Endothelial cell of umbilical vein (primary cell): ENCODE results near the gene ERMAP. TPM values are rescaled to one million over a fixed set of nuclear protein-coding genes. Genes with fewer than 3 reads are reported as not detected.

Experiments
- BruUV-seq: library from RNA; stranded (reverse); fragments of 400-500 nt; replicated peaks from 2 replicates; lab custom pipeline; 2021; lab: Mats Ljungman, UMichigan
- CTCF ChIA-PET: fragments of 300-600, 350-600 bp; sonication (Branson Sonifier 250); formaldehyde crosslinking; loops from one replicate; lab custom pipeline; 2021; ENCODE audit warnings: antibody characterized with exemption, inconsistent platforms; lab: Charles Lee
- POLR2A ChIA-PET: fragments of 300-600, 350-600 bp; sonication (Branson Sonifier 250); formaldehyde crosslinking; loops from one replicate; lab custom pipeline; 2021; ENCODE audit warnings: antibody characterized with exemption, inconsistent platforms; lab: Charles Lee
- DNase-seq: peaks from one replicate; pipeline ENCODE4 v3.0.0-alpha.2; 2011; ENCODE audit warnings: low read depth, low spot score
- FAIRE-seq: peaks from 2 replicates; lab custom pipeline; 2011; peaks lifted over from hg19 to GRCh38; lab: Jason Lieb, UNC
- H2AFZ ChIP-seq: 2 replicates; pipeline ENCODE4 v1.6.0; 2012; ENCODE audit warnings: low read depth, low read length, control low read depth, inconsistent platforms
- H3K27ac ChIP-seq: 2 replicates; pipeline ENCODE4 v1.5.1; 2011; ENCODE audit warnings: low read depth, mild to moderate bottlenecking, control low read depth, low read length, moderate library complexity; ENCODE audit not compliant: insufficient read depth
- H3K27me3 ChIP-seq, 2 experiments: 2 replicates each; pipeline versions ENCODE4 v1.6.0 to v1.6.1; 2011; ENCODE audit warnings: low read length in 2 of 2, mixed read lengths in 1 of 2; ENCODE audit not compliant: control insufficient read depth in 2 of 2, insufficient read depth in 2 of 2
- H3K36me3 ChIP-seq, 2 experiments: 2 replicates in 1 of 2; 3 replicates in 1 of 2; pipeline ENCODE4 v1.5.1; 2011; ENCODE audit warnings: low read length in 2 of 2, mild to moderate bottlenecking in 1 of 2, moderate library complexity in 1 of 2; ENCODE audit not compliant: control insufficient read depth in 2 of 2, insufficient read depth in 2 of 2; ENCODE audit errors: extremely low read depth in 1 of 2
- H3K4me1 ChIP-seq: 3 replicates; pipeline ENCODE4 v1.5.1; 2011; ENCODE audit warnings: mild to moderate bottlenecking, low read length; ENCODE audit not compliant: control insufficient read depth, insufficient read depth; ENCODE audit errors: extremely low read depth
- H3K4me2 ChIP-seq: 2 replicates; pipeline ENCODE4 v1.6.1; 2011; ENCODE audit warnings: low read length, control low read depth, mixed read lengths; ENCODE audit not compliant: insufficient read depth
- H3K4me3 ChIP-seq, 3 experiments: fragments of 200-600 bp in 1 of 3; sonication (generic), shearing (Covaris generic) in 1 of 3; replicated peaks in 1 of 3; 2 replicates each; pipeline ENCODE4 v1.5.1; 2011 to 2016; ENCODE audit warnings: control low read depth in 3 of 3, low read length in 3 of 3, mild to moderate bottlenecking in 2 of 3, inconsistent platforms in 1 of 3, low read depth in 1 of 3, moderate library complexity in 1 of 3; ENCODE audit not compliant: insufficient read depth in 1 of 3
- H3K79me2 ChIP-seq: 2 replicates; pipeline ENCODE4 v1.6.0; 2012; ENCODE audit warnings: low read length, inconsistent platforms; ENCODE audit not compliant: control insufficient read depth, insufficient read depth
- H3K9ac ChIP-seq: replicated peaks from 2 replicates; pipeline ENCODE3; 2011; ENCODE audit warnings: low read length, control low read depth; ENCODE audit not compliant: insufficient read depth; ENCODE audit errors: extremely low read depth
- H3K9me1 ChIP-seq: replicated peaks from 3 replicates; pipeline ENCODE4 v1.6.0; 2011; ENCODE audit warnings: mild to moderate bottlenecking, low read length; ENCODE audit not compliant: control insufficient read depth, insufficient read depth; ENCODE audit errors: extremely low read depth
- H3K9me3 ChIP-seq: replicated peaks from 2 replicates; pipeline ENCODE4 v1.5.1; 2012; ENCODE audit warnings: low read length, inconsistent platforms; ENCODE audit not compliant: control insufficient read depth, insufficient read depth
- H4K20me1 ChIP-seq: replicated peaks from 2 replicates; pipeline ENCODE3; 2011; ENCODE audit warnings: mild to moderate bottlenecking, low read length; ENCODE audit not compliant: control insufficient read depth, insufficient read depth; ENCODE audit errors: extremely low read depth
- CTCF ChIP-seq, 2 donors: IDR thresholded peaks; 1 replicate in 1 of 2; 2 replicates in 1 of 2; pipeline ENCODE4 v1.5.1; 2011; ENCODE audit warnings: low read length in 2 of 2, mild to moderate bottlenecking in 2 of 2, moderate library complexity in 2 of 2, control low read depth in 1 of 2, inconsistent platforms in 1 of 2, low read depth in 1 of 2; ENCODE audit not compliant: insufficient read depth in 1 of 2; ENCODE audit errors: extremely low read depth in 1 of 2
- EZH2 ChIP-seq: IDR thresholded peaks from 2 replicates; pipeline ENCODE4 v1.6.1; 2012; ENCODE audit warnings: borderline replicate concordance, low read depth, mild to moderate bottlenecking, moderate library complexity, low read length, inconsistent platforms; ENCODE audit not compliant: severe bottlenecking
- FOS ChIP-seq: IDR thresholded peaks from 2 replicates; pipeline ENCODE4 v1.6.1; 2011; ENCODE audit warnings: mild to moderate bottlenecking, low read length, moderate library complexity, borderline replicate concordance; ENCODE audit not compliant: insufficient read depth
- GATA2 ChIP-seq: IDR thresholded peaks from 2 replicates; pipeline ENCODE4 v1.7.0; 2011; ENCODE audit warnings: low read depth, mild to moderate bottlenecking, moderate library complexity, mixed read lengths, low read length; ENCODE audit not compliant: insufficient read length, insufficient read depth
- JUN ChIP-seq: IDR thresholded peaks from 2 replicates; pipeline ENCODE4 v1.6.1; 2011; ENCODE audit warnings: borderline replicate concordance, low read depth; ENCODE audit not compliant: insufficient read length, insufficient read depth
- MAX ChIP-seq: IDR thresholded peaks from 2 replicates; pipeline ENCODE4 v1.6.1; 2011; ENCODE audit not compliant: insufficient read depth, insufficient read length
- MYC ChIP-seq: IDR thresholded peaks from one replicate; pipeline ENCODE4 v1.6.1; 2011; ENCODE audit warnings: mild to moderate bottlenecking, low read depth, low read length
- POLR2A ChIP-seq: IDR thresholded peaks from 2 replicates; pipeline ENCODE4 v1.6.1; 2012; ENCODE audit warnings: low read depth, mild to moderate bottlenecking, control low read depth, low read length
- POLR2AphosphoS5 ChIP-seq: IDR thresholded peaks from 2 replicates; pipeline ENCODE4 v1.6.1; 2012; ENCODE audit warnings: low read depth, mild to moderate bottlenecking, control low read depth, low read length, moderate library complexity; ENCODE audit not compliant: insufficient read depth
- dilution Hi-C: fragments of 300-500 bp; cut with MboI; formaldehyde crosslinking; loops from one replicate; pipeline ENCODE4 v1.15.0; 2019; ENCODE audit warnings: low sequenced_read_pairs; ENCODE audit not compliant: extremely low pct_ligation_motif_present
- intact Hi-C: fragments of 100-400 bp; cut with micrococcal nuclease; formaldehyde crosslinking; loops from one replicate; pipeline ENCODE4 v1.10.0; 2022
- polyA plus RNA-seq, 4 experiments: library from polyadenylated mRNA; depleted of rRNA in 3 of 4; stranded (reverse) in 3 of 4; unstranded in 1 of 4; fragments of >200 nt; gene quantifications; 2 replicates each; pipeline versions ENCODE4 v1.2.1 to v1.2.3, GENCODE V29; 2011 to 2012; ENCODE audit warnings: missing spikeins in 1 of 4
- total RNA-seq: library from RNA; stranded (reverse); gene quantifications from 2 replicates; pipeline ENCODE4 v1.2.3, GENCODE V29; 2021

ERMAP gene
- total and polyA plus RNA-seq, 2 donors (not counting 3 experiments of a cell fraction or from before 2014, with no cell fraction given): 7.8 to 8.6 TPM

DNA sequence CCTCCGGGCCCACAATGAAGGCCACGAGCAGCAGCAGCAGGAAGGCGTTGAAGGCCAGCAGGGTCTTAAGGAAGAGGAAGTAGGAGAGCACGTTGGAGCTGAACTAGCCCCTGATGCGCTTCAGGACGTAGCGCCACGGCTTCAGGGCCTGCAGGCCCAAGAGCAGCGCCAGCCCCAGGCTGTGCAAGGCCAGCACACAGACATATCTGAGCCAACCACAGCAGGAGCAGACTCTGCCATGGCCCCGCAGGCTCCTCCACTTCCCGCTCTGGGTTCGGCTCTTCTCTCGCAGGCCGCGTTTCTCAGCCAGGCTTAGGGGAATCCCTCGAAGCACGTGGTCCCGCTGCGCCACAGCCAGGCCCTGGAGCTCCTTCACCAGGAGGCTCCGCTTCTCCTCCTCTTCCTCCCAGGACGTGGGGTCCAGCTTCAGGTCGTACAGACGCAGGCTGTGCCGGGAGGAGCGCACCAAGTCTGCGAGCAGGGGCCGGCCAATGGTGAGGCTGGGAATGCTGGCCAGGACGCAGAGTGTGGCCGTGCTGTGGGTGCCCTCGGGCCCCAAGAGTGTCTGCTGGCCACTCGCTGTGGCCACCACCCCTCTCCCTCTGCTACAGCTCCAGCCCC is 71.2 kb downstream of the ERMAP start:
- POLR2A ChIA-PET: no interaction called here

More for the DNA sequence above, 71.2 kb downstream of the ERMAP start:
- DNase-seq: no peak
- Histone ChIP-seq H3K4me2 (no peak overlapping the region), H3K4me1 (no peaks in the 10 kb centered on the region), H3K27me3 (peaks cover 0 to 2% of the 10 kb centered on the region in 2 experiments), H4K20me1 (no peaks in the 10 kb centered on the region), H2AFZ (no peak overlapping the region), H3K9me3 (no peaks in the 10 kb centered on the region), H3K9me1 (no peaks in the 10 kb centered on the region), H3K9ac (no peak overlapping the region), H3K36me3 (no peaks in the 10 kb centered on the region), H3K27ac (no peak overlapping the region), H3K79me2 (no peaks in the 10 kb centered on the region), H3K4me3 (no peak overlapping the region)
- CTCF ChIA-PET: interaction anchor here (0.7 to 2.3 kb wide), 2 partner anchors 24 to 186 kb away, joined by 3 to 5 read pairs; no protein-coding TSS in a partner anchor
- intact Hi-C loops (no loop called here), dilution Hi-C loops (no loop called here)
- BruUV-seq: no TSS peak
- no peak for FAIRE-seq
- no peak for TF ChIP-seq MYC
- no peak for TF ChIP-seq POLR2A
- no peak for TF ChIP-seq FOS
- TF ChIP-seq MAX: no peak
- no peak for TF ChIP-seq JUN
- no peak for TF ChIP-seq POLR2AphosphoS5
- TF ChIP-seq EZH2: no peak
- TF ChIP-seq GATA2: no peak
- no peak for TF ChIP-seq CTCF (IDR thresholded peaks at IDR 0.05; ENCODE audit: extremely low read depth in 1 of 2, insufficient read depth in 1 of 2, low read depth in 1 of 2, low read length in 2 of 2)
